Thyroid gland (tissue), 4 donors: ENCODE measurements around the gene HECW1. TPM values are rescaled to one million over a fixed set of nuclear protein-coding genes. Genes with fewer than 3 reads are reported as not detected.

ENCODE experiments used
- DNase-seq, 2 donors: peaks; one replicate each; pipeline ENCODE4 v3.0.0-alpha.2; 2019
- H3K27ac ChIP-seq, 3 donors: fragments of 200-600 bp; sonication (generic); 1 replicate in 2 of 3; 2 replicates in 1 of 3; pipeline ENCODE4 v1.5.1; 2016 to 2019; ENCODE audit warnings: mild to moderate bottlenecking in 1 of 3, moderate library complexity in 1 of 3
- H3K27me3 ChIP-seq: fragments of 200-600 bp; sonication (generic); one replicate; pipeline ENCODE4 v1.5.1; 2019
- H3K36me3 ChIP-seq, 2 donors: fragments of 200-600 bp; sonication (generic); one replicate each; pipeline ENCODE4 v1.5.1; 2016 to 2019
- H3K4me1 ChIP-seq, 2 donors: fragments of 200-600 bp; sonication (generic); one replicate each; pipeline ENCODE4 v1.5.1; 2017 to 2019
- H3K4me3 ChIP-seq, 3 donors: fragments of 200-600 bp; sonication (generic); replicated peaks in 1 of 3; 1 replicate in 2 of 3; 2 replicates in 1 of 3; pipeline ENCODE4 v1.5.1; 2016; ENCODE audit warnings: mild to moderate bottlenecking in 1 of 3
- H3K9me3 ChIP-seq: fragments of 200-600 bp; sonication (generic); one replicate; pipeline ENCODE4 v1.5.1; 2017
- POLR2A ChIP-seq, 2 donors: fragments of 450-650 bp; IDR thresholded peaks; one replicate each; pipeline ENCODE4 v1.6.1; 2017; ENCODE audit warnings: antibody characterized with exemption in 2 of 2, mild to moderate bottlenecking in 2 of 2, moderate library complexity in 1 of 2
- WGBS, 2 donors: methylation state at CpG; one replicate each; pipeline ENCODE4 v1.1.5; 2017; 5-methylcytosine and 5-hydroxymethylcytosine counted together
- intact Hi-C: fragments of 100-400 bp; cut with DNase I; formaldehyde crosslinking; loops from one replicate; pipeline ENCODE4 v1.15.1; 2023
- total RNA-seq, 4 donors: library from RNA; depleted of rRNA; stranded (reverse); fragments of >200 nt; gene quantifications; one replicate each; pipeline ENCODE4 v1.2.3, GENCODE V29; 2016
- TF ChIP-seq, protein P1 (sequence below), 6 experiments: fragments of 200-600 bp in 3 of 6; fragments of 450-650 bp in 3 of 6; sonication (generic) in 3 of 6; IDR thresholded peaks; one replicate each; pipeline ENCODE4 v1.5.1; 2016 to 2019; ENCODE audit warnings: antibody characterized with exemption in 6 of 6, mild to moderate bottlenecking in 2 of 6, inconsistent platforms in 1 of 6, moderate library complexity in 1 of 6

Gene HECW1
- total RNA-seq, 4 donors from 2014 or later = 0.67 to 4.7 (median 2.3) TPM

DNA sequence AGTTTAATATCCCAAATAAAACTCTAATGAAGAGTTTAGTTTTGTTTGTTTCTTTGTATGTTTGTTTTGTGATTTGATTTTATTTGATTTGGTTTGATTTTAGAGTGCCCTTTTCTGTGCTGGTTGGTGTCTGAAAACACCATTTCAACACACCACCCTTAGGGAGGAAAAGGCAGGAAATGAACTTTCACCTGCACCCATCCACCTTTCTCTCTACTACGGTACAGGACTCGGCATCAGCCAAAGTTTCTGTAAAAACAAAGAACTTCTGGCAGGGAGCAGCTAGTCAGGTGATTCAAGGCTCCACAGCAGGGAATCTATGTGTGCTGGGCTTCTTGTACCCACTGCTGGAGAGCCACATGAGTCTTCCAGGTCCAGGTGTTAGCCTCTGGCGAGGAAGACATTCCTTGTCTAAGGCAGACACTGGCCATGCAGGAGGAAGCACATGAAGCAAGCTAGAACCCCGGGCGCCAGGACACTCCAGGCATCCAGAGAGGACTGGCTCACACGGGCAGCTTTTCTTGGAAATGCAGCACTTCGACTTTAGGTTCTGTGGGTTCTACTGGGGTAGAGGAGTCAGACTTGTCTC, 448.4 kb downstream of the HECW1 start:
- Histone ChIP-seq H3K4me3 (no peak overlapping the region), H3K27me3 (no peaks in the 10 kb centered on the region), H3K9me3 (no peaks in the 10 kb centered on the region), H3K4me1 (no peaks in the 10 kb centered on the region), H3K36me3 (no peaks in the 10 kb centered on the region), H3K27ac (no peak overlapping the region)
- no peak for TF ChIP-seq POLR2A (IDR thresholded peaks at IDR 0.05)
- TF ChIP-seq, protein P1, sequence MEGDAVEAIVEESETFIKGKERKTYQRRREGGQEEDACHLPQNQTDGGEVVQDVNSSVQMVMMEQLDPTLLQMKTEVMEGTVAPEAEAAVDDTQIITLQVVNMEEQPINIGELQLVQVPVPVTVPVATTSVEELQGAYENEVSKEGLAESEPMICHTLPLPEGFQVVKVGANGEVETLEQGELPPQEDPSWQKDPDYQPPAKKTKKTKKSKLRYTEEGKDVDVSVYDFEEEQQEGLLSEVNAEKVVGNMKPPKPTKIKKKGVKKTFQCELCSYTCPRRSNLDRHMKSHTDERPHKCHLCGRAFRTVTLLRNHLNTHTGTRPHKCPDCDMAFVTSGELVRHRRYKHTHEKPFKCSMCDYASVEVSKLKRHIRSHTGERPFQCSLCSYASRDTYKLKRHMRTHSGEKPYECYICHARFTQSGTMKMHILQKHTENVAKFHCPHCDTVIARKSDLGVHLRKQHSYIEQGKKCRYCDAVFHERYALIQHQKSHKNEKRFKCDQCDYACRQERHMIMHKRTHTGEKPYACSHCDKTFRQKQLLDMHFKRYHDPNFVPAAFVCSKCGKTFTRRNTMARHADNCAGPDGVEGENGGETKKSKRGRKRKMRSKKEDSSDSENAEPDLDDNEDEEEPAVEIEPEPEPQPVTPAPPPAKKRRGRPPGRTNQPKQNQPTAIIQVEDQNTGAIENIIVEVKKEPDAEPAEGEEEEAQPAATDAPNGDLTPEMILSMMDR (IDR thresholded peaks at IDR 0.05) = no peak
- intact Hi-C loops = no loop called here
- 69 to 73% methylated on average over 7 of the region's 7 CpGs for WGBS, 2 donors
- DNase-seq = peak in 1 of 2 donors; percentile 36

DNA sequence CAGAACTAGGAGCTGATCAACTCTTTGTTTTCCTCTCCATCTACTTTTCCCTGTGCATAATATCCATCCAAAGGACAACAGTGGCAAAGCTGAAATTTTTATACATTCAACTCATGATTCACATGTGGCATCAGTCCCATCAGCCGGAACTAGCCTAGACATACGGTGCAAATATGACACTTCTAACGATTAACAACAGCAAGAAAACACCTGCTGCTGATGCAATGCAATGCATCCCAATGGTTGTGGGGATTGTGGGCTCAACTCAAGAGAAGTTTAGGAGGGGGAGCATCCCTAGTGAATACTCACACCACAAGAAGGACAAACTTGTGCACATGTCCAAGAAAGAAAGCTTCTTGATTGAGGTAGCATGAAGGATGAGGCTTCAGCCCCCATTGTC, 449.9 kb downstream of the HECW1 start:
- DNase-seq = no peak
- H3K9me3 ChIP-seq = no peaks in the 10 kb centered on the region
- no peak overlapping the region for H3K27ac ChIP-seq
- H3K36me3 ChIP-seq = no peaks in the 10 kb centered on the region
- WGBS, 2 donors = 94 to 96% methylated on average over 3 of the region's 3 CpGs
- intact Hi-C loops = no loop called here
- TF ChIP-seq, protein P1 (IDR thresholded peaks at IDR 0.05) = no peak
- no peaks in the 10 kb centered on the region for H3K27me3 ChIP-seq
- H3K4me1 ChIP-seq = no peaks in the 10 kb centered on the region
- no peak overlapping the region for H3K4me3 ChIP-seq

DNA sequence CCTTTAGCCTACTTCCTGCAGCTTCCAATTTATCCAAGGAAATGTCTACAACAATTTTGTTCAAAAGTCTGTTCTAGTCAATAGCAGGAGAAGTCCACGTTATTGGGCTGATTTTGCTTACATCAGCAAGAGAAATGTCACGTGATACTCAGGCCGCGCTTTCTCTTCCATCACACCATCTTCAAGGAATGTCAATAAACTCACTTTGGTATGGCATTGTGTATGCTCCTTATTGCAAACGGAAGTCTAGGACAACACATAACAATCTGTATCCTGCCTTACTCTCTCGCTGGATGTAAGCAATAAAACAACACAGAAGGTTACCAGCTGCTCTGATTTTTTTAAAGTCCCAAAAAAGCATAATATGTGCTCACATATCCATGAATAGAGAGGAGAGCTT, 453.3 kb downstream of the HECW1 start:
- Histone ChIP-seq H3K4me1 (no peaks in the 10 kb centered on the region), H3K36me3 (no peaks in the 10 kb centered on the region), H3K4me3 (no peak overlapping the region), H3K27ac (no peak overlapping the region), H3K9me3 (no peaks in the 10 kb centered on the region), H3K27me3 (no peaks in the 10 kb centered on the region)
- no peak for DNase-seq
- intact Hi-C loops = no loop called here
- 69 to 74% methylated on average over 6 of the region's 6 CpGs for WGBS, 2 donors
- TF ChIP-seq POLR2A (IDR thresholded peaks at IDR 0.05) = no peak
- TF ChIP-seq, protein P1 (IDR thresholded peaks at IDR 0.05) = no peak

DNA sequence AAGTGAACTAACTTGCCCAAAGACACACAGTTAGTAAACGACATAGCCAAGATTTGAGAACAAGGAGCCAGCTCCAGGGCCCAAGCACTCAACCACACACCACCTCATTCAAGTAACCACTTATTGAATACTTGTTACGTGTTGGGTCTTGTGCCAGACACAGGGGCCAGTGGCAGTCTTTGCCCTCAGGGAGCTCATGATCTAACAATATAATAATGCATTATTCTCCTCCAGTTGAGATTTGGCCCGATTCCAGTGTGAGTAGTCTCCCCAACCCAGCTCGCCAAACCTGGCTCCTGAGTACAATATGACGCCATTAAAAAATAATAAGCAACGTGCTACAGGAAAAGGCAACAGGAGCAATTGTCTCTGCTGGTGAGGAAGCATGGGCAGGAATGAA, 456.1 kb downstream of the HECW1 start:
- Histone ChIP-seq H3K4me1 (no peaks in the 10 kb centered on the region), H3K27me3 (no peaks in the 10 kb centered on the region), H3K9me3 (no peaks in the 10 kb centered on the region), H3K4me3 (no peak overlapping the region), H3K36me3 (no peaks in the 10 kb centered on the region), H3K27ac (no peak overlapping the region)
- DNase-seq = no peak
- intact Hi-C loops = no loop called here
- WGBS, 2 donors = 75 to 80% methylated on average over 6 of the region's 6 CpGs
- TF ChIP-seq POLR2A (IDR thresholded peaks at IDR 0.05) = no peak
- TF ChIP-seq, protein P1 (IDR thresholded peaks at IDR 0.05) = no peak

DNA sequence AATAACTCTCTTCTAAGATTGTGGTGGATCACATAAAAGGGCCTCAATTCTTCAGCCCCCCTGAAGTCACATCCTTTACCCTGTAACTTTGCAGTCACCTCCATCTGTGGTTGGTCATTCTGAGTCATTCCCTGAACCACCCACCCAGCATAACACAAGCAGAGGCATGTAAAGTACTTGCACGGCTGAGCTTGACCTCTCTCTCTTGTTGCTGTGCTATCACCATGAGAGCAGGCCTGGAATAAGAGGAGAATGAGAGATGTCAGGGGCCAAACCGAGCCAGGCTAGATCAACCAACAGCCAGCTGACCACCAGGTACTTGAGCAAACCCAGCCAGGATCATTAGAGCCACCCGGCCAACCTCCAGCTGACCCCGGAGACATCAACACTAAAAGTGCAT, 457.0 kb downstream of the HECW1 start:
- no peak for DNase-seq
- Histone ChIP-seq H3K27ac (no peak overlapping the region), H3K4me1 (no peaks in the 10 kb centered on the region), H3K27me3 (no peaks in the 10 kb centered on the region), H3K9me3 (no peaks in the 10 kb centered on the region), H3K36me3 (no peaks in the 10 kb centered on the region), H3K4me3 (no peak overlapping the region)
- intact Hi-C loops = no loop called here
- 77 to 81% methylated on average over 4 of the region's 4 CpGs for WGBS, 2 donors
- no peak for TF ChIP-seq POLR2A (IDR thresholded peaks at IDR 0.05)
- TF ChIP-seq, protein P1 (IDR thresholded peaks at IDR 0.05) = no peak
